ENCODE measurements around the gene FICD. TPM values are rescaled to one million over a fixed set of nuclear protein-coding genes. Genes with fewer than 3 reads are reported as not detected.
A peak's percentile ranks its signal among the peaks of the same experiment; 100 is the strongest.

Gene FICD
- total and polyA plus RNA-seq, 2 of the 13 experiments (the other 11 are each of a cell fraction or from before 2014, with no cell fraction given) = 0.99 to 3.0 TPM

GRCh38 chr12:108562348-108563135 lies 47.5 kb downstream of the FICD start, which contains the start of gene ISCU (continued):
- TF ChIP-seq NFIC (IDR thresholded peaks at IDR 0.05; ENCODE audit: low read length) (no peak), TOPORS (CRISPR knock-in tag; IDR thresholded peaks at IDR 0.05) (peak; percentile 71; the same call in 1 of the 2 replicates), NFKBIZ (CRISPR knock-in tag; IDR thresholded peaks at IDR 0.05) (no peak), EED (CRISPR knock-in tag; IDR thresholded peaks at IDR 0.05) (no peak; the same call in 1 of the 2 replicates), TCF7 (IDR thresholded peaks at IDR 0.05; ENCODE audit: low read depth) (no peak), RNF2 (conservative IDR thresholded peaks at IDR 0.05; ENCODE audit: low read depth) (no peak), SKI (IDR thresholded peaks at IDR 0.05; ENCODE audit: partially characterized antibody) (peak; percentile 57), RFX1 (IDR thresholded peaks at IDR 0.05) (no peak), ZNF12 (CRISPR knock-in tag; IDR thresholded peaks at IDR 0.05) (no peak), ZNF547 (CRISPR knock-in tag; IDR thresholded peaks at IDR 0.05) (0 out of 2 replicates have a peak, but pooled peaks have one; percentile 34), MIXL1 (CRISPR knock-in tag; IDR thresholded peaks at IDR 0.05) (no peak), ZSCAN9 (CRISPR knock-in tag; IDR thresholded peaks at IDR 0.05; ENCODE audit: borderline replicate concordance) (no peak), ZNF720 (CRISPR knock-in tag; IDR thresholded peaks at IDR 0.05) (no peak), ZNF557 (CRISPR knock-in tag; IDR thresholded peaks at IDR 0.05) (no peak), CEBPG (CRISPR knock-in tag; IDR thresholded peaks at IDR 0.05) (peak; percentile 31; the same call in 1 of the 2 replicates), MYC (CRISPR knock-in tag; IDR thresholded peaks at IDR 0.05; ENCODE audit: borderline replicate concordance) (peak; percentile 69; the same call in 1 of the 2 replicates), IRF1 (CRISPR knock-in tag; IDR thresholded peaks at IDR 0.05; ENCODE audit: low read depth) (no peak), AKAP8 (CRISPR knock-in tag; IDR thresholded peaks at IDR 0.05) (no peak), LRRFIP1 (CRISPR knock-in tag; conservative IDR thresholded peaks at IDR 0.05) (no peak), ZNF337 (CRISPR knock-in tag; IDR thresholded peaks at IDR 0.05; ENCODE audit: borderline replicate concordance, low read depth) (no peak; the same call in 1 of the 2 replicates), REL (CRISPR knock-in tag; conservative IDR thresholded peaks at IDR 0.05) (no peak), SMAD1 (CRISPR knock-in tag; IDR thresholded peaks at IDR 0.05; ENCODE audit: borderline replicate concordance, low read depth) (no peak), NCOR1 (IDR thresholded peaks at IDR 0.05; ENCODE audit: borderline replicate concordance, low read length) (no peak), GTF3A (CRISPR knock-in tag; conservative IDR thresholded peaks at IDR 0.05) (no peak)
- TF ChIP-seq, protein P1, sequence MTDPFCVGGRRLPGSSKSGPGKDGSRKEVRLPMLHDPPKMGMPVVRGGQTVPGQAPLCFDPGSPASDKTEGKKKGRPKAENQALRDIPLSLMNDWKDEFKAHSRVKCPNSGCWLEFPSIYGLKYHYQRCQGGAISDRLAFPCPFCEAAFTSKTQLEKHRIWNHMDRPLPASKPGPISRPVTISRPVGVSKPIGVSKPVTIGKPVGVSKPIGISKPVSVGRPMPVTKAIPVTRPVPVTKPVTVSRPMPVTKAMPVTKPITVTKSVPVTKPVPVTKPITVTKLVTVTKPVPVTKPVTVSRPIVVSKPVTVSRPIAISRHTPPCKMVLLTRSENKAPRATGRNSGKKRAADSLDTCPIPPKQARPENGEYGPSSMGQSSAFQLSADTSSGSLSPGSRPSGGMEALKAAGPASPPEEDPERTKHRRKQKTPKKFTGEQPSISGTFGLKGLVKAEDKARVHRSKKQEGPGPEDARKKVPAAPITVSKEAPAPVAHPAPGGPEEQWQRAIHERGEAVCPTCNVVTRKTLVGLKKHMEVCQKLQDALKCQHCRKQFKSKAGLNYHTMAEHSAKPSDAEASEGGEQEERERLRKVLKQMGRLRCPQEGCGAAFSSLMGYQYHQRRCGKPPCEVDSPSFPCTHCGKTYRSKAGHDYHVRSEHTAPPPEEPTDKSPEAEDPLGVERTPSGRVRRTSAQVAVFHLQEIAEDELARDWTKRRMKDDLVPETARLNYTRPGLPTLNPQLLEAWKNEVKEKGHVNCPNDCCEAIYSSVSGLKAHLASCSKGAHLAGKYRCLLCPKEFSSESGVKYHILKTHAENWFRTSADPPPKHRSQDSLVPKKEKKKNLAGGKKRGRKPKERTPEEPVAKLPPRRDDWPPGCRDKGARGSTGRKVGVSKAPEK (CRISPR knock-in tag; IDR thresholded peaks at IDR 0.05; ENCODE audit: borderline replicate concordance) = no peak
- TF ChIP-seq, protein P2, sequence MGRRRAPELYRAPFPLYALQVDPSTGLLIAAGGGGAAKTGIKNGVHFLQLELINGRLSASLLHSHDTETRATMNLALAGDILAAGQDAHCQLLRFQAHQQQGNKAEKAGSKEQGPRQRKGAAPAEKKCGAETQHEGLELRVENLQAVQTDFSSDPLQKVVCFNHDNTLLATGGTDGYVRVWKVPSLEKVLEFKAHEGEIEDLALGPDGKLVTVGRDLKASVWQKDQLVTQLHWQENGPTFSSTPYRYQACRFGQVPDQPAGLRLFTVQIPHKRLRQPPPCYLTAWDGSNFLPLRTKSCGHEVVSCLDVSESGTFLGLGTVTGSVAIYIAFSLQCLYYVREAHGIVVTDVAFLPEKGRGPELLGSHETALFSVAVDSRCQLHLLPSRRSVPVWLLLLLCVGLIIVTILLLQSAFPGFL (CRISPR knock-in tag; IDR thresholded peaks at IDR 0.05) = no peak

All from HepG2 (cell line).